Measurements from ENCODE around the gene EFNA3. TPM values are rescaled to one million over a fixed set of nuclear protein-coding genes. Genes with fewer than 3 reads are reported as not detected.
"Not testable (repeated sequence)": the region's sequence is repeated elsewhere in the genome, so short reads cannot be mapped to it uniquely, and the experiment has no call there.

Gene EFNA3
- polyA plus RNA-seq, 2 donors: 16.3 to 21.7 TPM

DNA sequence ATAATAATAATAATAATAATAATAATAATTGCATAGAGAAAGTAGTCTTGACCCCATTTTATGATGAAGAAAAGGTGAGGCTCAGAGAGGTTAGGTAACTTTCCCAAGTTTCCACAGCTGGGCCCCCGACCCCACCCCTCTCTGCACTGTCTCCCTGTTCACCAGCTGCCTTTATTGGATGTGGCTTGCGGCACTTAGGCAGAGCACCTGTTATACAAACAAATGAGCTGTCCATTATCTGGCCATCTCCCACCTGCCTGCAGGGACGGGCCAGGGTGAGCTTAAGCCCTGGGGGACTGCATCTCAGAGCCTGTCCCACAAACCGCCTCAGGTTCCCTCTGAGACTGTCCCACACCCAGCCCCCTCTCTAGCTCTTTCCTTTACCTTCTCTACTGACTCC, 39.0 kb downstream of the EFNA3 start:
- Histone ChIP-seq H3K36me3 (ENCODE audit: control insufficient read depth in 2 of 2, insufficient read depth in 2 of 2, low read length in 1 of 2) (no peaks in the 10 kb centered on the region), H3K4me3 (ENCODE audit: low read depth in 1 of 2, low read length in 2 of 2) (no peak overlapping the region), H3K9me3 (ENCODE audit: control insufficient read depth in 2 of 2, insufficient read depth in 1 of 2, low read depth in 1 of 2, low read length in 1 of 2) (no peaks in the 10 kb centered on the region), H3K27ac (ENCODE audit: low read depth in 2 of 2, low read length in 1 of 2) (no peak overlapping the region), H3K27me3 (ENCODE audit: control insufficient read depth in 1 of 2, insufficient read depth in 2 of 2, low read length in 2 of 2) (no peaks in the 10 kb centered on the region), H3K4me1 (ENCODE audit: control insufficient read depth in 2 of 2, insufficient read depth in 2 of 2, low read length in 1 of 2) (no peaks in the 10 kb centered on the region)
- 68 to 70% methylated on average over 4 of the region's 4 CpGs for WGBS, 2 donors

DNA sequence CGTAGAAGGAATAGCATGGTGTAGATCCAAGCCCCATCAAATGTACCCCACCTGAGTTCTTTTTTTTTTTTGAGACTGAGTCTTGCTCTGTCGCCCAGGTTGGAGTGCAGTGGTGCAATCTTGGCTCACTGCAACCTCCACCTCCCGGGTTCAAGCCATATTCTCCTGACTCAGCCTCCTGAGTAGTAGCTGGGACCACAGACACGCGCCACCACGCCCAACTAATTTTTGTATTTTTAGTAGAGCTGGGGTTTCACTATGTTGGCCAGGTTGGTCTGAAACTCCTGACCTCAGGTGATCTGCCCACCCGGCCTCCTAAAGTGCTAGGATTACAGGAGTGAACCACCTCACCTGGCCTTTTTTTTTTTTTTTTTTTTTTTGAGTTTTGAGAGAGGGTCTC, 39.5 kb downstream of the EFNA3 start:
- H3K9me3 ChIP-seq (ENCODE audit: control insufficient read depth in 2 of 2, insufficient read depth in 1 of 2, low read depth in 1 of 2, low read length in 1 of 2); H3K4me3 ChIP-seq (ENCODE audit: low read depth in 1 of 2, low read length in 2 of 2); H3K4me1 ChIP-seq (ENCODE audit: control insufficient read depth in 2 of 2, insufficient read depth in 2 of 2, low read length in 1 of 2); H3K27ac ChIP-seq (ENCODE audit: low read depth in 2 of 2, low read length in 1 of 2); H3K36me3 ChIP-seq (ENCODE audit: control insufficient read depth in 2 of 2, insufficient read depth in 2 of 2, low read length in 1 of 2); H3K27me3 ChIP-seq (ENCODE audit: control insufficient read depth in 1 of 2, insufficient read depth in 2 of 2, low read length in 2 of 2): not testable (repeated sequence)
- 90 to 92% methylated on average over 7 of the region's 7 CpGs for WGBS, 2 donors

DNA sequence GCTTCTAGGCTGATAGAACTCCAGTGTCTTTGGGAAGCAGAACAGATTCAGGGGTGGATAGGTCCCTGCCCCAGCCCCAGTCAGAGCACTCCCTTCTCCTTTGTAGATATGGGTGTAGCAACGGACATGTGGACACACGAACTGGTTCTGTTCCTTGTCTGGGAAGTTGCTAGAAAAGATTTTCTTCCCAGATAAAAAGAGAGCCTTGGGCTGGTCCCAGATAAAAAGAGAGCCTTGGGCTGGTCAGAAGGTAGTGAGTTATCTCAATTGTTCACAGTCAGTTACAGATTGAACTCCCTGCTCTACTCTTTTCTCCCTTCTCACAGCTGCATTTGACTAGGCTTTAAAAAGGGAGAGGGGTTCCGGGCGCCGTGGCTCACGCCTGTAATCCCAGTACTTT, 41.6 kb downstream of the EFNA3 start:
- Histone ChIP-seq H3K4me1 (ENCODE audit: control insufficient read depth in 2 of 2, insufficient read depth in 2 of 2, low read length in 1 of 2) (peaks cover 2 to 6% of the 10 kb centered on the region in 2 donors), H3K4me3 (ENCODE audit: low read depth in 1 of 2, low read length in 2 of 2) (no peak overlapping the region), H3K36me3 (ENCODE audit: control insufficient read depth in 2 of 2, insufficient read depth in 2 of 2, low read length in 1 of 2) (no peaks in the 10 kb centered on the region), H3K27me3 (ENCODE audit: control insufficient read depth in 1 of 2, insufficient read depth in 2 of 2, low read length in 2 of 2) (no peaks in the 10 kb centered on the region), H3K9me3 (ENCODE audit: control insufficient read depth in 2 of 2, insufficient read depth in 1 of 2, low read depth in 1 of 2, low read length in 1 of 2) (no peaks in the 10 kb centered on the region), H3K27ac (ENCODE audit: low read depth in 2 of 2, low read length in 1 of 2) (peak overlapping the region in 1 of 2 donors; percentile 33)
- 35 to 50% methylated on average over 6 of the region's 6 CpGs for WGBS, 2 donors

DNA sequence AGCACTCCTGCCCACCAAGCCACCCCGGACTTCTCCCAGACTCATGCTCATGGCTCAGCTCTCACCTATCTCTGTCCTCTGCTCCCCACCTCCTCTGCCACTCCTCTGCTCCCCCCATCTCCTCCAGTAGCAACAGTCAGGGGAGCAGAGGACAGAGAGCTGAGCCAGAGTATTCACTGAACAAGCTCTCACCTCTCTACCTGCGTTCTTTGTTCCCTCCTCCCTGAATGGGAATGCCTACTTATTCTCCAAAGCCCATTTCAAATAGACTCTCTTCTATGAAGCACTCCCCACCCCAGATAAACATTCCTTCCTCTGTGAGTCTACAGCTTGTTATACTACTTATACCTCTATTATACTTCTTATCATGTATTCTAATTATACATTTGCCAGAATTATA, 42.6 kb downstream of the EFNA3 start:
- WGBS, 2 donors: 85 to 87% methylated on average over 2 of the region's 2 CpGs
- Histone ChIP-seq H3K36me3 (ENCODE audit: control insufficient read depth in 2 of 2, insufficient read depth in 2 of 2, low read length in 1 of 2) (no peaks in the 10 kb centered on the region), H3K27me3 (ENCODE audit: control insufficient read depth in 1 of 2, insufficient read depth in 2 of 2, low read length in 2 of 2) (no peaks in the 10 kb centered on the region), H3K9me3 (ENCODE audit: control insufficient read depth in 2 of 2, insufficient read depth in 1 of 2, low read depth in 1 of 2, low read length in 1 of 2) (peaks cover 0 to 2% of the 10 kb centered on the region in 2 donors), H3K4me3 (ENCODE audit: low read depth in 1 of 2, low read length in 2 of 2) (no peak overlapping the region), H3K27ac (ENCODE audit: low read depth in 2 of 2, low read length in 1 of 2) (no peak overlapping the region), H3K4me1 (ENCODE audit: control insufficient read depth in 2 of 2, insufficient read depth in 2 of 2, low read length in 1 of 2) (peaks cover 4 to 14% of the 10 kb centered on the region in 2 donors)

DNA sequence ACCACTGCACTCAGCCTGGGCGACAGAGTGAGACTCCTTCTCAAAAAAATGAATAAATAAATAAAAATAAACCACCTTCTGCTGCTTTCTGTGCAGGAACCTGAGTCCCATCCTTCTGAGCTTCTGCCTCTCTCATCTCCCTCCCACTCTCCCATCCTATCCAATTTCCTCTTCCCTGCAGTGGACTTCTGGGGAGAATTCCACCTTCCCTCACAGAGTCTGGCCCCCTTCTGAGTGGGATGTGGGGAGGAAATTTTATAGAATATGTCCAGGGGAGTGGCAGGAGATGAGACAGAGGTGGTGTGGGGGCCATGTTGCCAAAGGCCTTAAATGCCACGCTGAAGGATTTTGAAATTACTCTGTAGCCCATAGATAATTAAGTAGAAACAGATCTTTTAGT, 43.7 kb downstream of the EFNA3 start:
- Histone ChIP-seq H3K27ac (ENCODE audit: low read depth in 2 of 2, low read length in 1 of 2) (no peak overlapping the region), H3K4me1 (ENCODE audit: control insufficient read depth in 2 of 2, insufficient read depth in 2 of 2, low read length in 1 of 2) (peaks cover 4 to 18% of the 10 kb centered on the region in 2 donors), H3K27me3 (ENCODE audit: control insufficient read depth in 1 of 2, insufficient read depth in 2 of 2, low read length in 2 of 2) (no peaks in the 10 kb centered on the region), H3K36me3 (ENCODE audit: control insufficient read depth in 2 of 2, insufficient read depth in 2 of 2, low read length in 1 of 2) (no peaks in the 10 kb centered on the region), H3K4me3 (ENCODE audit: low read depth in 1 of 2, low read length in 2 of 2) (no peak overlapping the region), H3K9me3 (ENCODE audit: control insufficient read depth in 2 of 2, insufficient read depth in 1 of 2, low read depth in 1 of 2, low read length in 1 of 2) (peaks cover 0 to 2% of the 10 kb centered on the region in 2 donors)
- 82 to 89% methylated on average over 2 of the region's 2 CpGs for WGBS, 2 donors

DNA sequence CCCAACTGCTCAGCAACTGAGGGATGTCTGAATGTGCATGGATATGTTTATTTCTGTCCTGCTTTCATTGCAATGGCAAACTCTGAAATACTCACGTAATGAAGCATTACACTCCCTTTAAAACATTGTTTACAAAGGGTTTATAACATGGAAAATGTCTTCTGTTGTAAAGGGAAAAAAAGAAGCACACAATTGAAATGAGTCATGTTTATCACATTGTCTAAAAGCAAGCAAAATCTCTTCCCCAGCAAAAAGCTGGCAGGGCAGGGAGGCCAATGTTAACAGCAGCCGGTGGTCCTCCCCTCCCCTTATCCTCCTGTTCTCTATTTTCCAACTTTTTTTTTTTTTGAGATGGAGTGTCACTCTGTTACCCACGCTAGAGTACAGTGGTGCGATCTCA, 45.2 kb downstream of the EFNA3 start:
- peaks cover 6 to 18% of the 10 kb centered on the region in 2 donors for H3K4me1 ChIP-seq (ENCODE audit: control insufficient read depth in 2 of 2, insufficient read depth in 2 of 2, low read length in 1 of 2)
- H3K27ac ChIP-seq (ENCODE audit: low read depth in 2 of 2, low read length in 1 of 2): peak overlapping the region; percentile 41 to 67
- 36 to 62% methylated on average over 4 of the region's 4 CpGs for WGBS, 2 donors
- H3K4me3 ChIP-seq (ENCODE audit: low read depth in 1 of 2, low read length in 2 of 2): no peak overlapping the region
- H3K9me3 ChIP-seq (ENCODE audit: control insufficient read depth in 2 of 2, insufficient read depth in 1 of 2, low read depth in 1 of 2, low read length in 1 of 2): peaks cover 0 to 2% of the 10 kb centered on the region in 2 donors
- H3K36me3 ChIP-seq (ENCODE audit: control insufficient read depth in 2 of 2, insufficient read depth in 2 of 2, low read length in 1 of 2): no peaks in the 10 kb centered on the region
- H3K27me3 ChIP-seq (ENCODE audit: control insufficient read depth in 1 of 2, insufficient read depth in 2 of 2, low read length in 2 of 2): no peaks in the 10 kb centered on the region

DNA sequence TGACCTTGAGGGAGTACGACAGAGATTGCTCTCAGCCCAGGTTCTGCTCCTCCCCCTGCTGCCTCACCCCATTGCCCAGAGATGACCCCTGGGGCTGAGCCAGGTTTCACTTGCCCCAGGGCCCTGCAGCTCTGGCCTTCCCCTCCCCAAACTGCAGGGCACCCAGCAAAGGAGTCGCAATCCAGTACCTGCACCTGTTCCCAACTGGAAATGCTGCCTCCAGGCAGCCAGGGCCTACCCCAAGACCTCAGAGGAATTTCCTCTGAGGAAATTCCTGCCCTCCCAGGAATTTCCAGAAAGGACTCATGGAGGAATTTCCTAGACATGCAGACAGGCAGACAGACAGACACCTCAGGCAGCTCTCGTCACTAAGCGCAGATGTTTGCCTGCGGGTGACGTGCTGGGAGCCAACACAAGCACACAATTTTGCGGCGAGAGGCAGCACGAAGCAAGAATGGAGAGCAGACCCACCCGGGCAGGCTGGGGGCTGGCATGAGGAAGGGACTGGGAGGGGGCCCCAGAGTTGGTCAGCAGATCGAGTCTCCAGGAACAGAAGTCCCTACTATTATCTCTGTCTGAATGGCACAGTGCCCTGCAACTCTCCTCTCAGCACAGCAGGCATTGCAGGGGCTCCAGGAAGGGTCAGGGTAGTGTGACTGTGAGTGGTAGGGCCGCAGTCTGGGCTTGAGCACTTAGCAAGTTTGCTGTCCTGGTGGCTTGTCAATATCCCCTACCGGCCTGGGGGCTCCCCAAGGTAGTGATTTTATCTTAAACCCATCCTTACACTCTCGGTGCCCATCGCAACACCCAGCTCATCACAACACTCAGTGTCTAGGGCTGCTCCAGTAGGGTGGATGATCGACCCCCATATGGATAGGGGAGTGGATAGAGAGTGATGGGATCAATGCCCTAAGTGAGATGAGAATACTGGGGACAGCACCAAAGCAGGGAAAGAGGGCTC, 46.1 kb downstream of the EFNA3 start:
- no peaks in the 10 kb centered on the region for H3K36me3 ChIP-seq (ENCODE audit: control insufficient read depth in 2 of 2, insufficient read depth in 2 of 2, low read length in 1 of 2)
- peak overlapping the region; percentile 96 to 98 for H3K27ac ChIP-seq (ENCODE audit: low read depth in 2 of 2, low read length in 1 of 2)
- H3K4me3 ChIP-seq (ENCODE audit: low read depth in 1 of 2, low read length in 2 of 2): no peak overlapping the region
- H3K9me3 ChIP-seq (ENCODE audit: control insufficient read depth in 2 of 2, insufficient read depth in 1 of 2, low read depth in 1 of 2, low read length in 1 of 2): peaks cover 0 to 2% of the 10 kb centered on the region in 2 donors
- H3K27me3 ChIP-seq (ENCODE audit: control insufficient read depth in 1 of 2, insufficient read depth in 2 of 2, low read length in 2 of 2): no peaks in the 10 kb centered on the region
- peaks cover 6 to 18% of the 10 kb centered on the region in 2 donors for H3K4me1 ChIP-seq (ENCODE audit: control insufficient read depth in 2 of 2, insufficient read depth in 2 of 2, low read length in 1 of 2)
- 57 to 70% methylated on average over 16 of the region's 16 CpGs for WGBS, 2 donors

DNA sequence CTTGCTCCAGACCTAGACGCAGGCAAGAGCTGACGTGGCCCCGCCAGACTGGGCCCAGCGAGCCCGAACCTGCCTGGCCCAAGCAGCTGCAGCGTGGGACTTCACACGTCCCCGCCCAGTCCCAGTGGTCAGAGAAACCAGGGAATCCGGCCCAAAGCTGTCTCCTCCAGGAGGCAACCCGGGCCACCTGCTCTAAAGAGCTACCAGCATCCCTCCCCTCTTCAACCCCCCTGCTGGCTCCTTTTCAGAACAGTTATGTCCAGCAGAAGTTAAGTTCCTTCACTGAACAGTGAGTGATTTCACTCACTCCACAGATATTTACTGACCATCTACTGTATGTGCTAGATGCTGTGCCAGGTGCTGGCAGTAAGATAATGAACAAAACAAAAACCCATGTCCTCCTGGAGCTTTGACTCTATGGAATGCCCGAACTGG, 46.9 kb downstream of the EFNA3 start:
- no peaks in the 10 kb centered on the region for H3K36me3 ChIP-seq (ENCODE audit: control insufficient read depth in 2 of 2, insufficient read depth in 2 of 2, low read length in 1 of 2)
- WGBS, 2 donors: 52 to 60% methylated on average over 11 of the region's 11 CpGs
- peaks cover 0 to 2% of the 10 kb centered on the region in 2 donors for H3K9me3 ChIP-seq (ENCODE audit: control insufficient read depth in 2 of 2, insufficient read depth in 1 of 2, low read depth in 1 of 2, low read length in 1 of 2)
- H3K4me3 ChIP-seq (ENCODE audit: low read depth in 1 of 2, low read length in 2 of 2): no peak overlapping the region
- peak overlapping the region; percentile 96 to 98 for H3K27ac ChIP-seq (ENCODE audit: low read depth in 2 of 2, low read length in 1 of 2)
- peaks cover 6 to 18% of the 10 kb centered on the region in 2 donors for H3K4me1 ChIP-seq (ENCODE audit: control insufficient read depth in 2 of 2, insufficient read depth in 2 of 2, low read length in 1 of 2)
- H3K27me3 ChIP-seq (ENCODE audit: control insufficient read depth in 1 of 2, insufficient read depth in 2 of 2, low read length in 2 of 2): no peaks in the 10 kb centered on the region

DNA sequence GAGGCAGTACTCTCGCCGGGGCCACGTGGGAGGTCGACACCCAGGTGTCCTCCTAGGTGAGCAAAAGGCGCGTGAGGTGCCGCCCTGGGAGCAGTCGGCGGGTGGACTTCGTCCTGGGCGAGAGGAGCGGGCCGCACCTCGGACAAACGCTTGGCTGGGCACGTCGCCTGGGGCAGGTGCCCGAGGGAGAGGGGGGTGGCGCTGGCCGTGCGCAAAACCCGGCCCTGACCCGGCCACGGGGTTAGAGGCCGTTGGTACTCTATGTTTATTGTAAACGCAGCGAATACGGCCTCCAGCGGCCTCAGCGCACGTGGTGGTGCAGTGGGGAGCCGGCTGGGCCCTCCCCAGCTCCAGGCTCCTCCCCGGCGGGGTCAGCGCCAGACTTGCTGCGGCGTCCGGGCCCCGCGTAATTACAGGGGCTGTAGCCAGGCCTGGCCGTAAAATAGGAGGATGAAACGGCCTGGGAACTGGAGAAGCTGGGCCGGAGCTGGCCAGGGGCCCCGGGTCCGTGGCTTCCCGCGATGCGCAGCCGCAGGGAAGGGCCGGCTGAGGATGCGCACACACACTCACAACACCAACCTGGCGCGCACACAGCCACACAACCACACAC, 47.4 kb downstream of the EFNA3 start:
- H3K4me3 ChIP-seq (ENCODE audit: low read depth in 1 of 2, low read length in 2 of 2): peak overlapping the region; percentile 60 to 96
- H3K27ac ChIP-seq (ENCODE audit: low read depth in 2 of 2, low read length in 1 of 2): peak overlapping the region; percentile 96 to 98
- no peaks in the 10 kb centered on the region for H3K27me3 ChIP-seq (ENCODE audit: control insufficient read depth in 1 of 2, insufficient read depth in 2 of 2, low read length in 2 of 2)
- 24% methylated on average over 53 of the region's 53 CpGs for WGBS, 2 donors
- H3K36me3 ChIP-seq (ENCODE audit: control insufficient read depth in 2 of 2, insufficient read depth in 2 of 2, low read length in 1 of 2): peaks cover 0 to 2% of the 10 kb centered on the region in 2 donors
- H3K4me1 ChIP-seq (ENCODE audit: control insufficient read depth in 2 of 2, insufficient read depth in 2 of 2, low read length in 1 of 2): peaks cover 6 to 18% of the 10 kb centered on the region in 2 donors
- H3K9me3 ChIP-seq (ENCODE audit: control insufficient read depth in 2 of 2, insufficient read depth in 1 of 2, low read depth in 1 of 2, low read length in 1 of 2): peaks cover 0 to 2% of the 10 kb centered on the region in 2 donors
